Activated effector memory CD4-positive, alpha-beta T cell treated with anti-CD3 and anti-CD28 coated beads, Interleukin-2, amount 50 U/mL, for 16 hours (primary cell): ENCODE measurements around the gene SVIL.
"Not testable (repeated sequence)": the region's sequence is repeated elsewhere in the genome, so short reads cannot be mapped to it uniquely, and the experiment has no call there.

Experiments used
- DNase-seq: peaks from one replicate; pipeline ENCODE4 v3.0.0-alpha.2; 2020

Gene SVIL

GRCh38 chr10:29596356-29596755, 38.4 kb downstream of the SVIL start:
- DNase-seq = no peak

DNA sequence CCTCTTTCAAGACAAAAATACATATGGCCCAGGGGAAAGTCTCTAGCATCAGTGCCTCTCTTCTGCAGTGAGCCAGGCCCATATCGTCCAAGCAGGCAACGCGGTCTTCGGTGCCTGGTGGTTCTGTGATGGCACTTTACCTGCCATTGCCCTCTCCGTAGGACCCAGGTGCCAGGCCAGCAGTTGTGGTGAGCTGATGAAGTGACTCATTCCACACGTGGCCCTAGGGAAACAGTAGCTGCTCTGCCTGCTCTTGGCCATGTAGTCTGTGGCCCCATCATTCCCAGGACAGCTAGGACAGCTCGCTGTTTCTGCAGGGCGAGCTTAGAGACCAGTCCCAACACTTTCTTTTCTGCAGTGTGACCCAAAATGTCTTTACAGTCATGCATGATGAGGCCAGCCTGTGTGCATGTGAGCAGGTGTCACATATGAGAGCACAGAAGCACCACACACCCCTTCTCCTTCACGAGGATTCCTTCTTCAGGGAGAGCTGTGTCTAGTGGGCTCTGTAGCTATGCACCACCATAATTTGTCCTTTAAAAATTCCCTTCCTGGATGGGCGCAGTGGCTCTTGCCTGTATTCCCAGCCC, 39.0 kb downstream of the SVIL start:
- no peak for DNase-seq

DNA sequence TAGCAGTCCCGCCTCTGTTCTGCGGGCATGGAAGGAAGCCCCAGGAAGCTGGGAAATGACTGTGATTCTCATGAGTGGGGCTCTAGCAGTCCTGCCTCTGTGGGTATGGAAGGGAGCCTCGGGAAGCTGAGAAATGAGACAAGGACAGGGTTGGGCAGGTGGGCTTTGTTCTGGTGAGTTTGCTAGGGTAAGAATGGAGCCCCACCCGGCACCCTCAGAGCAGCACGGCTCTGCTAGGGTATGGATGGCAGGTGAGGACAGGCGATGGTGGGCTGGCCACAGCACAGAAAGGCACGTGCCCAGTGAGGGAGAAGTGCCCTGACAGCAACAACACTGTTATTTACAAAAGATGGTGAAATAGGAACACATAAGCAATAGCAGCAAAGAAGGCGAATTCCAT, 39.6 kb downstream of the SVIL start:
- no peak for DNase-seq

- DNase-seq = no peak
Observed at GRCh38 chr10:29591651-29591968, 43.2 kb downstream of the SVIL start.

GRCh38 chr10:29590915-29591650, 43.7 kb downstream of the SVIL start:
- DNase-seq = no peak

DNA sequence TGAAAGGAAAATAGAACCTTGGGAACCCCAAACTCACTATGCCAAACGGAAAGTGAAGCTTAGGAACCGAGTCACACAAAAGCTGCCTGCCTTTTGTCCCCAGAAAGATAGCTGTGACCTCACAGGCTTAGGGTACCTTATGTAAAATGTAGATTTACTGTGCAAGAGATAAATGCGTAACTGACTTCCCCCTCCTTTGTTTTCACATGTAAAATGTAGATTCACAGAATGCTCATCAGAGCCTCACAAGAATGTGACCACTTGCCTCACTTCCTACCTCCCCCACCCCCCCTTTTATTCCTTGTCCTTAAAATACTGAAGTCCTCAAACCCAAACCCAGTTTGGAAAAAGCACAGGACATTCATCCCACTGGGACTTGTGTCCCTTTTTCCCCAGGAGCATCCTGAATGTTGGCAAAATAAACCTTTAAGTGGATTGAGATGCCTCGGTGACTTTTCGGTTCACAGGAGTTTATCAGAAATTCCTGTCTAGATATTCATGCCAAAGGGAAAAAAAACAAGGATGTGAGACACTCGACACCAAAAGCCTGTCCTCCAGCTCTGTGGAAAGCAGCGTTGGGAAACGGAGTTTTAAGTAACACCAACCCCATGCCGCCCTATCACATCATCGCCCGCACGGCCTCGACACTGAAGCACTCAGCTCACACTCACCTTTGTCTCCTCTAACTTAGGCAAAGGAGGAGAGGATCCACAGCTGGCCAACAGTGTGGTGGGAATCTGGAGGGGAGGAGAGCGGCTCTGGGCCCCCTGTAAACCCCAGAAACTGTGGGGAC, 45.9 kb downstream of the SVIL start:
- DNase-seq = no peak

DNA sequence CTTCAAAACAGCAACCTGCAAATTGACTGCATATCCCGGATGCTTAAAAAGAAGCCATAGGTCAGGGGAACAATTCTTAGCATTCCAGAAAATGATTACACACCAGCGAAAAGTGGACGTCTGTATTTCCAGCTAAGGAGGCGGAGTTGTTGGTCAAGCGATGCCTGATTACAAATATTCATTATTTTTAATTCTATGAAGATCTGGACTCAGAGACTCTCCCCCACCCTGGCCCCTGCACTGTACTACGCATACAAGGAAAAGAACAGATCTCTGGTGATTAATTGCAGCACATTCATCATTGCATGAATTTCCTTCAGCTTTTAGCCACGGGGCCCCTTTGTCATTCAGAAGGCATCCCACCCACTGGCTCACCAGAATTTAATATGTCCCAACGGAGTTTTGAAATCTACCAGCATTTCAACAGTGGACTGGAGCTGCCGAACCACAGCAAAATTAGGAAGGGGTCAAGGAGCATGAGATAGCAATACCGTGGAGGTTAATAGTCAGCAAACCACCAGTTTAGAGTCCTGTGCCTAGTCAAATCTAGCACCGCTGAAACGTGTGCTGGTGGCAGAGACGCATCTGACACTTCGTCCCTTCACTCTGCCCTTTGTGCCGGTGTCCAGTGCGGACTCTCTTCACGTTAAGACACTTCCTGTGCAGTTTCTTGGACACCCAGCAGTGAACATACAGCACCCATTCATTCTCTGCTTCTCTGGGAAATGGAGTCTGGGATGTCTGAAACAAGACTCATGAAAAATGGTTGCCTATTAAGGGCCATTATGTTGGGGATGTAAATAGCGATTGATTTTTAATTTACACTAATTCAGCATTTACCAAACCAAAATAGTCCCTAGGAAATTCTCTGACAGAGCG, 46.8 kb downstream of the SVIL start:
- DNase-seq = not testable (repeated sequence)

GRCh38 chr10:29587102-29587749, 47.5 kb downstream of the SVIL start:
- not testable (repeated sequence) for DNase-seq

- DNase-seq = no peak
Observed at GRCh38 chr10:29586509-29586908, 48.3 kb downstream of the SVIL start.

DNA sequence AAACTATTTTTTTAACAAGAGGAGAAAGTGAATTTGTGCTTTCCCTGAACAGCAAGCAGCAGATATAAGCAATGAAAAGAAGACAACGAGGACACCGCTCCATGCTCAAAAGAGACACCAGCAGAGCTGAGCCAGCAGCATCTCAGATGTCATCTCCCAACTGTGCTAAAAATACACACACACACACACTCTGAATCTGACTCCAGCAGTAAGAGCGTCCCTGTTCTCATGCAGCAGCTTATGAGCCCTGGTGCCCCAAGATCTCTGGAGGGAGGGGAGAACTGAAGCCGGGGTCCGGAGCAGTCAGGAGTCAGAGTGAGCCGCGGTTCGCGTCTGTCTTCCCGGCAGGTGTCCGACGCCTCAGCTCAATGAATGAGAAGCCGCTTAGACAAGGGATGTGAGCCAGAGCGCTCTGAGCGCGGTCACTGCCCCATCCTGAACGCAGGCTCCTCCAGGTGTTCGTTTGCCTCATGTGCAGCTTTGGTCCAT, 49.2 kb downstream of the SVIL start:
- no peak for DNase-seq

- DNase-seq = no peak
Observed at GRCh38 chr10:29584436-29584835, 50.3 kb downstream of the SVIL start.

- no peak for DNase-seq
Observed at GRCh38 chr10:29583674-29584073, 51.1 kb downstream of the SVIL start.

- not testable (repeated sequence) for DNase-seq
Observed at GRCh38 chr10:29582769-29583168, 52.0 kb downstream of the SVIL start.

DNA sequence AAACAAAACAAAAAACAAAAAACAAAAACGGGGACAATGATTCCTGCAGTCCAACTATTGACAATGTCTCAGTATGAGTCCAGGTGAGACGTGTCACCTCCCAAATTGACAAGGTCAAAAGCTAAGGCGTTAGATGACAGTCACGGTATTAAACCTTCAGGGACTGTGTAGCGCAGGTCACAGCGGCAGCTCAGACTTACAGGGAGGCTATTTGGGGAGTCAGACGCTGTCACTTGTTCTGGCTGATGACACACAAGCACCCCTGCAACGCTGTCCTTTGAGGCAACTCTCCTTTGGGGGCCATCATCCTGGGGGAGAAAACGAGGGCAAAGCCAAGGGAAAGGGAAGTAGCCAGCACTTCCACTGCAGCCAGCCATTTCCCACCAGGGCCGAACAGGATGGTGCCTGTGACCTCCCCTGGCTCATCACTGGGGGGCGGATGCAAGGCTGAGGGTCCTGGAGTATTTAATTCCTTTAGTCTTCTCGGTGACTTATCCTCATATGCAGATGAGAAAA, 55.3 kb downstream of the SVIL start:
- no peak for DNase-seq

- no peak for DNase-seq
Observed at GRCh38 chr10:29578457-29578856, 56.3 kb downstream of the SVIL start.

DNA sequence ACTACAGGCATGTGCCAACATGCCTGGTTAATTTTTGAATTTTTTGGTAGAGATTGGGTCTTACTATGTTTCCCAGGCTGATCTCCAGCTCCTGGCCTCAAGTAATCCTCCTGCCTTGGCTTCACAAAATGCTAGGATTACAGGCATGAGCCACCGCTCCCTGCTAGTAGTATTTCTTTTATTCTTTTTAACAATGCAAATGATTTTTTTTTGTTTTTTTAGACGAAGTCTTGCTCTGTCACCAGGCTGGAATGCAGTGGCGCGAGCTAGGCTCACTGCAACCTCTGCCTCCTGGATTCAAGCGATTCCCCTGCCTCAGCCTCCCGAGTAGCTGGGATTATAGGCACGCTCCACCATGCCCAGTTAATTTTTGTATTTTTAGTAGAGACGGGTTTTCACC, 58.1 kb downstream of the SVIL start:
- no peak for DNase-seq

DNA sequence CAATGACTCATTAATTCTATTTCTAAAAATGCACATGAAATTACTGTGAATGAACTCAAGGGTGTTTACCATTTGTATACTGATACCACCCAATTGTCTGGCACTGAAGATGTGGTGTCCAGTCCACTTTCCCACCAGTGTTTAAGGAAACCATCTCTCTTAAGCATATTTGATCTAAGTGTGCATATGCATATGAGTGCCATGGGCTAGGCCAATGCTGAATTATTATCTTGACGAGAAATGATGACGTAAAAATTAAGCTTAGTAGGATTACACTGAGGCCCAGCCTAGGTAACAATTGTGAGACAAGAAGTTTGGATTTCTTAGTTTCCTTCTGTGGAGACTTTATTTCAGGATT, 59.7 kb downstream of the SVIL start:
- no peak for DNase-seq

DNA sequence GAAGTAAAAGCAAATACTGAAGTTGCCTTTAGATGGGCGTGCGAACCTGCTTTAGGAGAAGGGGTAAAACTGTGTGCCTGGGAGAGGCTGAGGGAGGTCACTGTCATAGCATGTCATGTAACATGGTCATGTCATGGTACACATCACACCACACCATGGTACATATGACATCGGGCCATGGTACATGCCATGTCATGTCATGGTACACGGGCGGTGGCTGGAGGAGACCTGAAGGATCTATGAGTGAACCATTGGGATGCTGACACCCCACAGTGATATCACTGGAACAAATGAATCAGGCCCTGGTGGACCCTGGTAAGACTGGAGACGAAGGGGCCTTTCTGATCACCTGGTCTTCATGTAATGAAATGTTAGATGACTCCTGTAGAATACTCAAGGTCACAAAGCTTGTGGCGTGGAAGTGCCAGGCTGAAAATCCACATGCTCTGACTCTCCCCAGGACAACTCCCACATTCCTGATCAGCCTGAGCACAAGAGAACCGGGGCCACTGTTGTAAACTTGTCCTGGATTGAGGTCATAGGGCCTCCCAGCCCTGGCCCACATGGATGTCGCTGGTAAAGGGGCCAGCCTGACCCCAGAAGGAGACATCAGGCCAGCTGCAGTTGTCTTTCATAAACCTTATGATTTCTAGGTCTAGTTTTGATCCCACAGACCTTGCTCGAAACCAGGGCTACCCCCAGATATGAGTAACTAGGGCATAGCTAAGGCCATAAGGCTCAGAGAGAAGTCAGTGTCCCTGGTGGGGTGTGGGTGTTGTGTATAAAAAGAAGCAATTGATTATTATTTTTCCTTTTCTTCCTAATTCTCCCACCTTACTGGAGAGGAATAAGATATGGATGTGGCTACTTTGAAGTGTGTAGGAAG, 60.3 kb downstream of the SVIL start:
- DNase-seq = not testable (repeated sequence)

DNA sequence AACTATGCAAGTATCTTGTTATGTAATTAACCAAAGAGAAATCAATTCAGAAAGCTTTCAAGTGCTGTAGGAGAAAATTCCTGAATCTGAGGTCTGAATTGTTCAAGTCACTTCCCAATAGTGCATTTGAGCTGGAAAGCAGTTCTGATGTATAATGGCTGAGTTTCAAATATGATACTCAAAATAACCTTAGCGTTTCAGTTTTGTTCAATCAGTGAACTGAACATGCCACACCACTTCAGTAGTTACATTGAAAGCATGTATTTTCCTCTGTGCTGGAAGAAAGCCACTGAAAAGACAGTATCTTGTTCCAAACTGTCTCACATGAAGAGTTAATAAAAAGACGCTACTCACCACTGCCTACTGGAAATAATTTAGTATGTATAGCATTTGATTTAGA, 64.5 kb downstream of the SVIL start:
- DNase-seq = not testable (repeated sequence)

DNA sequence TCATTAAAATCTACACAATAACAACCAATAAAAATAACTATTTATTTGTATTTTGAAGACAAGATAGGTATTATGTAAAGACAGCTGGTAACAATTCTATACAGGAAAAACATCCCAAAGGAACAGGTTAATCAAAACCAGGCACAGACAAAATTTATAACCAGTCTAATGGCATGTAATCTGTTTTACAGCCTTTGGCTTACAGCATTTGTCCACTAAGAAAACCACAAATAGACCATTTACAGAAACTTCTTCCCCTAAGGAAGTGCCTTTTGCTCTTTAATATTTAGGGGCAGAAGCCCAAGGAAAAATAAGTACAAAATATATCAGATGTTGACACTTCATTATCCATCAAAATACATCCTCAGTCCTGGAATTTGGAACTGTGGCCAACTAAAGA, 65.0 kb downstream of the SVIL start:
- DNase-seq = no peak

- DNase-seq = no peak
Observed at GRCh38 chr10:29567003-29567402, 67.8 kb downstream of the SVIL start.
